HEK293 (cell line): ENCODE results near the gene TLR2.

Experiments
- CTCF ChIA-PET: fragments of 350-600 bp; formaldehyde crosslinking; extraction: SDS; loops from one replicate; lab custom pipeline; 2021; ENCODE audit warnings: antibody characterized with exemption; lab: Yijun Ruan, JAX
- POLR2A ChIA-PET: fragments of 300-600 bp; formaldehyde crosslinking; extraction: SDS; loops from one replicate; lab custom pipeline; 2020; ENCODE audit warnings: antibody characterized with exemption, inconsistent platforms; lab: Yijun Ruan, JAX
- H3K27ac ChIP-seq: fragments of 200-500 bp; sonication (Bioruptor generic); 2 replicates; pipeline ENCODE4 v1.5.1; 2014; ENCODE audit warnings: low read depth, low read length, control low read depth, inconsistent platforms; ENCODE audit errors: extremely low read depth
- H3K36me3 ChIP-seq, 2 experiments: fragments of 200-500 bp in 1 of 2; sonication (Bioruptor generic) in 1 of 2; 1 replicate in 1 of 2; 2 replicates in 1 of 2; pipeline ENCODE4 v1.5.1; 2014 to 2017; ENCODE audit warnings: inconsistent platforms in 2 of 2, low read length in 2 of 2; ENCODE audit not compliant: control insufficient read depth in 2 of 2, insufficient read depth in 1 of 2
- H3K4me1 ChIP-seq: fragments of 200-500 bp; sonication (Bioruptor generic); 2 replicates; pipeline ENCODE4 v1.5.1; 2014; ENCODE audit warnings: mild to moderate bottlenecking, low read length, inconsistent platforms; ENCODE audit not compliant: control insufficient read depth, insufficient read depth
- H3K4me3 ChIP-seq: 2 replicates; pipeline ENCODE4 v1.5.1; 2011; ENCODE audit warnings: low read depth, mild to moderate bottlenecking, control low read depth, low read length, moderate library complexity
- H3K9me3 ChIP-seq: fragments of 200-500 bp; sonication (Bioruptor generic); 2 replicates; pipeline ENCODE4 v1.5.1; 2014; ENCODE audit warnings: low read depth, low read length, inconsistent platforms; ENCODE audit not compliant: control insufficient read depth, insufficient read depth
- EGR2 ChIP-seq: fragments of 450-650 bp; formaldehyde crosslinking; IDR thresholded peaks from 2 replicates; pipeline ENCODE4 v1.5.1; 2016; ENCODE audit warnings: low read depth, missing biosample characterization, missing genetic modification characterization
- KLF17 ChIP-seq: fragments of 450-650 bp; formaldehyde crosslinking; IDR thresholded peaks from 2 replicates; pipeline ENCODE4 v1.5.1; 2016; ENCODE audit warnings: missing biosample characterization, missing genetic modification characterization
- PRDM6 ChIP-seq: fragments of 450-650 bp; formaldehyde crosslinking; IDR thresholded peaks from 2 replicates; pipeline ENCODE4 v1.5.1; 2017; ENCODE audit warnings: missing biosample characterization, missing genetic modification characterization
- SCRT2 ChIP-seq: fragments of 450-650 bp; formaldehyde crosslinking; IDR thresholded peaks from 2 replicates; pipeline ENCODE4 v1.5.1; 2016; ENCODE audit warnings: missing biosample characterization, missing genetic modification characterization
- SP7 ChIP-seq: fragments of 450-650 bp; formaldehyde crosslinking; IDR thresholded peaks from 2 replicates; pipeline ENCODE4 v1.5.1; 2016; ENCODE audit warnings: missing biosample characterization, missing genetic modification characterization
- TCF7L2 ChIP-seq: IDR thresholded peaks from 2 replicates; pipeline ENCODE4 v1.6.1; 2011; ENCODE audit warnings: low read depth, mild to moderate bottlenecking, inconsistent platforms, low read length, moderate library complexity, borderline replicate concordance
- WT1 ChIP-seq: fragments of 450-650 bp; formaldehyde crosslinking; IDR thresholded peaks from 2 replicates; pipeline ENCODE4 v1.5.1; 2016; ENCODE audit warnings: missing biosample characterization, missing genetic modification characterization
- ZBTB11 ChIP-seq: fragments of 450-650 bp; formaldehyde crosslinking; conservative IDR thresholded peaks from 2 replicates; pipeline ENCODE4 v1.5.1; 2016; ENCODE audit warnings: low read depth, missing biosample characterization, missing genetic modification characterization
- ZBTB26 ChIP-seq: fragments of 450-650 bp; formaldehyde crosslinking; optimal IDR thresholded peaks from 2 replicates; pipeline ENCODE3; 2016; ENCODE audit warnings: missing biosample characterization, mild to moderate bottlenecking, missing genetic modification characterization
- ZIC2 ChIP-seq: fragments of 450-650 bp; formaldehyde crosslinking; IDR thresholded peaks from 2 replicates; pipeline ENCODE4 v1.5.1; 2016; ENCODE audit warnings: missing biosample characterization, missing genetic modification characterization
- ZNF140 ChIP-seq: fragments of 450-650 bp; formaldehyde crosslinking; IDR thresholded peaks from 2 replicates; pipeline ENCODE4 v1.5.1; 2016; ENCODE audit warnings: missing biosample characterization, missing genetic modification characterization
- ZNF174 ChIP-seq: fragments of 450-650 bp; formaldehyde crosslinking; IDR thresholded peaks from 2 replicates; pipeline ENCODE4 v1.5.0; 2017; ENCODE audit warnings: missing biosample characterization, mild to moderate bottlenecking, missing genetic modification characterization
- ZNF239 ChIP-seq: fragments of 450-650 bp; formaldehyde crosslinking; IDR thresholded peaks from 2 replicates; pipeline ENCODE4 v1.5.1; 2016; ENCODE audit warnings: missing biosample characterization, missing genetic modification characterization
- ZNF266 ChIP-seq: fragments of 450-650 bp; formaldehyde crosslinking; IDR thresholded peaks from 2 replicates; pipeline ENCODE4 v1.5.1; 2016; ENCODE audit warnings: missing biosample characterization, missing genetic modification characterization, low read depth
- ZNF362 ChIP-seq: fragments of 450-650 bp; formaldehyde crosslinking; IDR thresholded peaks from 2 replicates; pipeline ENCODE4 v1.5.1; 2016; ENCODE audit warnings: missing biosample characterization, missing genetic modification characterization
- ZNF37A ChIP-seq: fragments of 450-650 bp; IDR thresholded peaks from 2 replicates; pipeline ENCODE4 v1.5.1; 2018; ENCODE audit warnings: missing biosample characterization, missing genetic modification characterization
- ZNF404 ChIP-seq: fragments of 450-650 bp; formaldehyde crosslinking; IDR thresholded peaks from 2 replicates; pipeline ENCODE4 v1.5.1; 2017; ENCODE audit warnings: missing biosample characterization, missing genetic modification characterization
- ZNF416 ChIP-seq: fragments of 450-650 bp; formaldehyde crosslinking; IDR thresholded peaks from 2 replicates; pipeline ENCODE4 v1.5.1; 2016; ENCODE audit warnings: missing biosample characterization, missing genetic modification characterization
- ZNF510 ChIP-seq: fragments of 450-650 bp; formaldehyde crosslinking; IDR thresholded peaks from 2 replicates; pipeline ENCODE4 v1.5.1; 2018; ENCODE audit warnings: mild to moderate bottlenecking, missing genetic modification characterization, missing biosample characterization; ENCODE audit not compliant: insufficient replicate concordance
- ZNF514 ChIP-seq: fragments of 450-650 bp; formaldehyde crosslinking; IDR thresholded peaks from 2 replicates; pipeline ENCODE4 v1.5.1; 2016; ENCODE audit warnings: missing biosample characterization, missing genetic modification characterization
- ZNF558 ChIP-seq: fragments of 450-650 bp; formaldehyde crosslinking; IDR thresholded peaks from 2 replicates; pipeline ENCODE4 v1.5.1; 2016; ENCODE audit warnings: missing biosample characterization, missing genetic modification characterization
- ZNF571 ChIP-seq: fragments of 450-650 bp; formaldehyde crosslinking; IDR thresholded peaks from 2 replicates; pipeline ENCODE4 v1.5.0; 2017; ENCODE audit warnings: missing biosample characterization, missing genetic modification characterization
- ZNF621 ChIP-seq: fragments of 450-650 bp; formaldehyde crosslinking; IDR thresholded peaks from 2 replicates; pipeline ENCODE4 v1.5.1; 2017; ENCODE audit warnings: missing biosample characterization, missing genetic modification characterization
- ZNF664 ChIP-seq: fragments of 450-650 bp; formaldehyde crosslinking; IDR thresholded peaks from 2 replicates; pipeline ENCODE4 v1.5.1; 2016; ENCODE audit warnings: missing biosample characterization, missing genetic modification characterization
- ZNF791 ChIP-seq: fragments of 450-650 bp; formaldehyde crosslinking; IDR thresholded peaks from 2 replicates; pipeline ENCODE4 v1.5.1; 2016; ENCODE audit warnings: missing biosample characterization, missing genetic modification characterization
- ZNF843 ChIP-seq: fragments of 450-650 bp; formaldehyde crosslinking; IDR thresholded peaks from 2 replicates; pipeline ENCODE4 v1.5.1; 2016; ENCODE audit warnings: missing biosample characterization, missing genetic modification characterization
- TF ChIP-seq, protein P1 (sequence below): fragments of 450-650 bp; formaldehyde crosslinking; IDR thresholded peaks from 2 replicates; pipeline ENCODE4 v1.5.1; 2016; ENCODE audit warnings: missing biosample characterization, missing genetic modification characterization

The TLR2 gene

GRCh38 chr4:153704522-153704921, 20.4 kb downstream of the TLR2 start:
- H3K27ac ChIP-seq = no peak overlapping the region
- H3K4me1 ChIP-seq = no peaks in the 10 kb centered on the region
- ChIA-PET POLR2A (no interaction called here), CTCF (no interaction called here)
- no peak overlapping the region for H3K4me3 ChIP-seq
- no peaks in the 10 kb centered on the region for H3K9me3 ChIP-seq
- TF ChIP-seq ZNF37A (tag by site-specific recombination) = no peak
- no peak for TF ChIP-seq WT1 (tag by site-specific recombination)
- TF ChIP-seq SCRT2 = no peak
- no peak for TF ChIP-seq ZNF843 (tag by site-specific recombination)
- no peak for TF ChIP-seq ZNF416 (tag by site-specific recombination)
- TF ChIP-seq TCF7L2 = no peak
- no peak for TF ChIP-seq ZNF558
- TF ChIP-seq ZNF514 (tag by site-specific recombination) = no peak
- no peak for TF ChIP-seq ZNF664 (tag by site-specific recombination)
- no peak for TF ChIP-seq ZBTB11
- TF ChIP-seq ZNF510 (tag by site-specific recombination) = no peak
- no peak for TF ChIP-seq ZIC2 (tag by site-specific recombination)
- no peak for TF ChIP-seq ZNF404 (tag by site-specific recombination)
- no peak for TF ChIP-seq PRDM6 (tag by site-specific recombination)
- no peak for TF ChIP-seq ZNF174 (tag by site-specific recombination)
- TF ChIP-seq EGR2 (tag by site-specific recombination) = no peak
- no peaks in the 10 kb centered on the region for H3K36me3 ChIP-seq

DNA sequence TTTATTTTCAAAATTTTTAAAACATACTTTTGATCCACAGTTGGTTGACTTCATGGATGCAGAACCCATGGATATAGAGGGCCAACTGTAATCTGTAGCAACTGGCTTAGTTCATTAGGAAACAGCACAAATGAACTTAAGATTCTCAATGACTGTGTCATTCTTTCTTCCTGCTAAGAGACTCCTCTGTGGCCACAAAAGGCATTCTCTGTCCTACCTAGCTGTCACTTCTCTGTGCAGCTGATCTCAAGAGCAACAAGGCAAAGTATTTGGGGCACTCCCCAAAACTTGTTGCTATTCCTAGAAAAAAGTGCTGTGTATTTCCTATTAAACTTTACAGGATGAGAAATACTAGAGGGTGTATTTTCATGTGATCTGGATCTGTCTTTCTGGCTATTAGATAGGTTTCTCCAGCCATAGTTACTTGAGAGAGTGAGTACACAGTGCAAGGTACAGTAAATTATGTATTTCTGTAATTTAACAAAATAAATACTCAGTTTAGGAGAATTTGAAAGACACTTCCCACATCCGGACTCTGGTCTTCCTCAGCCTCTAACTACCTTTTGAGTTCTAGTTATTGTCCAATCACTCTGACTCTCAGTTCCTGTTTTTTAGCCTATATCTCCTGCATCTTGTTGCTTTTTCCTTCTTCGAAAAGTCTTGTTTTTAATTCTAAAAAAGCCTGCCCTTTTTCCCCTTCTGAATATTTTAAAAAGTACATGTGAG, 21.8 kb downstream of the TLR2 start:
- CTCF ChIA-PET = interaction anchor here (0.6 to 0.7 kb wide), 2 partner anchors 36 to 1611 kb away, joined by 3 read pairs; no protein-coding TSS in a partner anchor
- Histone ChIP-seq H3K4me3 (no peak overlapping the region), H3K27ac (no peak overlapping the region), H3K4me1 (no peaks in the 10 kb centered on the region), H3K9me3 (no peaks in the 10 kb centered on the region), H3K36me3 (no peaks in the 10 kb centered on the region)
- POLR2A ChIA-PET = no interaction called here
- TF ChIP-seq ZNF791 (tag by site-specific recombination) (no peak), ZNF621 (tag by site-specific recombination) (no peak), ZBTB26 (tag by site-specific recombination) (no peak), ZNF266 (tag by site-specific recombination) (no peak), ZNF140 (tag by site-specific recombination) (no peak), ZNF510 (tag by site-specific recombination) (no peak), ZNF558 (no peak), ZNF571 (no peak), SP7 (no peak), ZNF362 (no peak), ZNF239 (no peak), KLF17 (tag by site-specific recombination) (no peak)
- TF ChIP-seq, protein P1, sequence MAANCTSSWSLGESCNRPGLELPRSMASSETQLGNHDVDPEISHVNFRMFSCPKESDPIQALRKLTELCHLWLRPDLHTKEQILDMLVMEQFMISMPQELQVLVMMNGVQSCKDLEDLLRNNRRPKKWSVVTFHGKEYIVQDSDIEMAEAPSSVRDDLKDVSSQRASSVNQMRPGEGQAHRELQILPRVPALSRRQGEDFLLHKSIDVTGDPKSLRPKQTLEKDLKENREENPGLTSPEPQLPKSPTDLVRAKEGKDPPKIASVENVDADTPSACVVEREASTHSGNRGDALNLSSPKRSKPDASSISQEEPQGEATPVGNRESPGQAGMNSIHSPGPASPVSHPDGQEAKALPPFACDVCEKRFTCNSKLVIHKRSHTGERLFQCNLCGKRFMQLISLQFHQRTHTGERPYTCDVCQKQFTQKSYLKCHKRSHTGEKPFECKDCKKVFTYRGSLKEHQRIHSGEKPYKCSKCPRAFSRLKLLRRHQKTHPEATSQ = no peak
